Measurements from ENCODE around the gene JAKMIP2.
"Not testable (repeated sequence)": the region's sequence is repeated elsewhere in the genome, so short reads cannot be mapped to it uniquely, and the experiment has no call there.

- TF ChIP-seq POLR2A (IDR thresholded peaks at IDR 0.05; ENCODE audit: low read depth, low read length); CTCF (IDR thresholded peaks at IDR 0.05; ENCODE audit: extremely low read depth in 1 of 2, insufficient read depth in 1 of 2, low read depth in 1 of 2, low read length in 2 of 2): not testable (repeated sequence)
These were observed 20.6 kb upstream of the JAKMIP2 start for GRCh38 chr5:147803161-147803560.
